CD4-positive, alpha-beta T cell (primary cell): ENCODE measurements around the gene TDRD10. TPM values are rescaled to one million over a fixed set of nuclear protein-coding genes. Genes with fewer than 3 reads are reported as not detected.

ENCODE experiments used
- ATAC-seq: fragments of 200-7000 bp; cut with Tn5 transposase; one replicate; pipeline ENCODE4 v1.10.0; 2022; ENCODE audit warnings: mild to moderate bottlenecking; ENCODE audit not compliant: poor library complexity
- CTCF ChIA-PET: fragments of 350-600 bp; sonication (Branson Sonifier 250); formaldehyde crosslinking; loops from one replicate; lab custom pipeline; 2021; ENCODE audit warnings: antibody characterized with exemption, inconsistent platforms; lab: Charles Lee
- POLR2A ChIA-PET: fragments of 350-600 bp; sonication (Branson Sonifier 250); formaldehyde crosslinking; loops from one replicate; lab custom pipeline; 2021; ENCODE audit warnings: antibody characterized with exemption, inconsistent platforms; lab: Charles Lee
- DNase-seq, 14 experiments: peaks; one replicate each; pipeline ENCODE4 v3.0.0-alpha.2; 2013 to 2020; ENCODE audit warnings: mixed read lengths in 2 of 14
- H3K27ac ChIP-seq, 2 donors: one replicate each; pipeline versions ENCODE4 v1.5.1 to v1.7.0; 2013; ENCODE audit warnings: low read length in 2 of 2, low read depth in 1 of 2, mild to moderate bottlenecking in 1 of 2
- H3K27me3 ChIP-seq, 2 experiments: 1 replicate in 1 of 2; 2 replicates in 1 of 2; pipeline versions ENCODE4 v1.6.1 to v1.7.0; 2013; ENCODE audit warnings: low read length in 2 of 2, control low read depth in 1 of 2, mild to moderate bottlenecking in 1 of 2, moderate library complexity in 1 of 2; ENCODE audit not compliant: insufficient read depth in 2 of 2, control insufficient read depth in 1 of 2
- H3K36me3 ChIP-seq: one replicate; pipeline ENCODE4 v1.6.1; 2013; ENCODE audit warnings: low read length, control low read depth; ENCODE audit not compliant: insufficient read depth
- H3K4me1 ChIP-seq: one replicate; pipeline ENCODE4 v1.6.1; 2013; ENCODE audit warnings: low read length, control low read depth; ENCODE audit not compliant: insufficient read depth
- H3K4me3 ChIP-seq: one replicate; pipeline ENCODE4 v1.5.1; 2013; ENCODE audit warnings: mild to moderate bottlenecking, low read length, moderate library complexity
- H3K9me3 ChIP-seq, 2 experiments: 1 replicate in 1 of 2; 2 replicates in 1 of 2; pipeline versions ENCODE4 v1.6.1 to v1.7.0; 2013; ENCODE audit warnings: low read length in 2 of 2, mild to moderate bottlenecking in 2 of 2, control low read depth in 1 of 2, moderate library complexity in 1 of 2; ENCODE audit not compliant: control insufficient read depth in 1 of 2, insufficient read depth in 1 of 2
- H3K27ac Mint-ChIP-seq: one replicate; pipeline ENCODE4 v1.8.0; 2020; ENCODE audit warnings: mixed read lengths
- H3K27me3 Mint-ChIP-seq: one replicate; pipeline ENCODE4 v1.8.0; 2021; ENCODE audit warnings: mixed read lengths
- H3K36me3 Mint-ChIP-seq: one replicate; pipeline ENCODE4 v1.8.0; 2021; ENCODE audit warnings: low read depth, mixed read lengths
- H3K4me1 Mint-ChIP-seq: one replicate; pipeline ENCODE4 v1.8.0; 2021; ENCODE audit warnings: low read depth, mixed read lengths
- H3K4me3 Mint-ChIP-seq: one replicate; pipeline ENCODE4 v1.8.0; 2020; ENCODE audit warnings: mild to moderate bottlenecking, mixed read lengths
- H3K9me3 Mint-ChIP-seq: one replicate; pipeline ENCODE4 v1.8.0; 2020; ENCODE audit warnings: mixed read lengths
- CTCF ChIP-seq: fragments of 200-600 bp; IDR thresholded peaks from one replicate; pipeline ENCODE4 v1.8.0; 2022; ENCODE audit warnings: antibody characterized with exemption, mild to moderate bottlenecking
- intact Hi-C, 2 experiments: fragments of 100-400 bp; cut with DNase I in 1 of 2; cut with micrococcal nuclease in 1 of 2; formaldehyde crosslinking; loops; one replicate each; pipeline versions ENCODE4 v1.15.1 to v1.9.0; 2023 to 2025; cut with DNase I, micrococcal nuclease
- total RNA-seq, 174 experiments: library from RNA in 2 of 174; stranded (reverse) in 2 of 174; gene quantifications; one replicate each; pipeline ENCODE4 v1.2.3 and lab custom pipeline; 2021 to 2026

TDRD10 gene
- total RNA-seq, 2 experiments from 2014 or later, result not detected

- POLR2A ChIA-PET, result no interaction called here
- no peak overlapping the region for H3K27ac Mint-ChIP-seq
- no peak overlapping the region for H3K27ac ChIP-seq
- H3K36me3 Mint-ChIP-seq, result peaks cover 97% of the 10 kb centered on the region
- no peak overlapping the region for H3K4me3 ChIP-seq
- no peak for TF ChIP-seq CTCF
- ATAC-seq, result no peak
- peaks cover 96% of the 10 kb centered on the region for H3K36me3 ChIP-seq
- no peak overlapping the region for H3K4me3 Mint-ChIP-seq
- no peaks in the 10 kb centered on the region for H3K9me3 Mint-ChIP-seq
- H3K4me1 Mint-ChIP-seq, result peaks cover under 1% of the 10 kb centered on the region
- CTCF ChIA-PET, result no interaction called here
- H3K27me3 ChIP-seq, result no peaks in the 10 kb centered on the region
- H3K9me3 ChIP-seq, result no peaks in the 10 kb centered on the region
- DNase-seq, result no peak
- H3K27me3 Mint-ChIP-seq, result no peaks in the 10 kb centered on the region
- H3K4me1 ChIP-seq, result no peaks in the 10 kb centered on the region
- intact Hi-C loops, result no loop called here
Observed at GRCh38 chr1:154593390-154593789, 91.4 kb downstream of the TDRD10 start.

- Mint-ChIP-seq H3K4me3 (no peak overlapping the region), H3K4me1 (peaks cover 15% of the 10 kb centered on the region), H3K27me3 (no peaks in the 10 kb centered on the region), H3K27ac (no peak overlapping the region), H3K9me3 (no peaks in the 10 kb centered on the region), H3K36me3 (peaks cover 97% of the 10 kb centered on the region)
- no peak overlapping the region for H3K4me3 ChIP-seq
- ATAC-seq, result no peak
- no peak for TF ChIP-seq CTCF
- H3K27ac ChIP-seq, result no peak overlapping the region
- intact Hi-C loops, result no loop called here
- peaks cover 94% of the 10 kb centered on the region for H3K36me3 ChIP-seq
- peaks cover 6% of the 10 kb centered on the region for H3K4me1 ChIP-seq
- ChIA-PET POLR2A (interaction anchor here (0.7 to 3.0 kb wide), 4 partner anchors 12 to 69 kb away, joined by 3 to 12 read pairs (median 5); partner anchors contain the start of gene ADAR), CTCF (interaction anchor here (1.2 kb wide), 1 partner anchor 14 kb away, joined by 3 read pairs; the partner anchor contains the start of gene ADAR)
- no peaks in the 10 kb centered on the region for H3K9me3 ChIP-seq
- no peaks in the 10 kb centered on the region for H3K27me3 ChIP-seq
- DNase-seq, result no peak
Observed at GRCh38 chr1:154594811-154595210, 92.8 kb downstream of the TDRD10 start.

- no peak for ATAC-seq
- Mint-ChIP-seq H3K36me3 (peaks cover 97% of the 10 kb centered on the region), H3K27me3 (no peaks in the 10 kb centered on the region), H3K4me1 (peaks cover 22% of the 10 kb centered on the region), H3K27ac (no peak overlapping the region), H3K9me3 (no peaks in the 10 kb centered on the region), H3K4me3 (no peak overlapping the region)
- intact Hi-C loops, result no loop called here
- Histone ChIP-seq H3K27me3 (no peaks in the 10 kb centered on the region), H3K36me3 (peaks cover 91% of the 10 kb centered on the region), H3K9me3 (no peaks in the 10 kb centered on the region), H3K4me1 (peaks cover 11% of the 10 kb centered on the region), H3K4me3 (no peak overlapping the region), H3K27ac (no peak overlapping the region)
- TF ChIP-seq CTCF, result no peak
- POLR2A ChIA-PET, result interaction anchor here (1.2 to 3.0 kb wide), 3 partner anchors 11 to 68 kb away, joined by 3 to 12 read pairs (median 7); partner anchors contain the start of gene ADAR
- DNase-seq, result no peak
- CTCF ChIA-PET, result interaction anchor here (0.5 to 1.2 kb wide), 3 partner anchors 13 to 1273 kb away, joined by 3 read pairs; partner anchors contain the start of gene ADAR
Observed at GRCh38 chr1:154595621-154596020, 93.6 kb downstream of the TDRD10 start.

Other genes starting within 250 kb of the TDRD10 start
- 10 to 100 TPM; 57.5 to 62.5 TPM for gene HAX1, start 229.6 kb upstream of the TDRD10 start, total RNA-seq
- not detected for gene AQP10, start 181.1 kb upstream of the TDRD10 start, total RNA-seq
- 10 to 100 TPM; 72.7 to 80.7 TPM for gene ATP8B2, start 176.7 kb upstream of the TDRD10 start, total RNA-seq
- 10 to 100 TPM; 31.7 to 35.0 TPM for gene IL6R, start 96.9 kb upstream of the TDRD10 start, total RNA-seq
- not detected for gene SHE, start 193 bp downstream of the TDRD10 start, total RNA-seq
- 10 to 100 TPM; 78.7 to 82.3 TPM for gene UBE2Q1, start 56.4 kb downstream of the TDRD10 start, total RNA-seq
- not detected for gene CHRNB2, start 65.6 kb downstream of the TDRD10 start, total RNA-seq
- gene ADAR, start 106.0 kb downstream of the TDRD10 start, total RNA-seq, result 100 to 1,000 TPM; 206 to 210 TPM